ENCODE data around the gene CKMT1A.
"Not testable (repeated sequence)": the region's sequence is repeated elsewhere in the genome, so short reads cannot be mapped to it uniquely, and the experiment has no call there.

DNA sequence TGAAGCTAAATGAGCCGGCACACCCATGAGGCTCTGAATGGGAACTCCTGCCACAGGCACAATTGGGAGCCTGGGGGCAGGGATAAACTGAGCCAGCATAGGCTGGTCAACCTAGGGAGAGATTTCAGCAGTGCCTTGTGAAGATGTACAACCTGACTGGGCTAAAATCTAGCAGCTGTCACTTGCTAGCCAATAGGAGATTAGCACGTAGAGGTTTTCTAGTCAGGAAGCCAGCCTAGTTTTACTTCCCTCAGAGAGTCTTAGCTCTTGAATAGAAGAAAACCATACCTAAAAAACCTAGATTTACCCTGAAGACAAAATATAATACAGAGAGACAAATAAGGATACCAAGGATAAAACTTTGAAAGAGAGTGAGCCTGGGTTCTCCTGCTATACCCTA is 31.4 kb upstream of the CKMT1A start:
- not testable (repeated sequence) for TF ChIP-seq EZH2 (IDR thresholded peaks at IDR 0.05; ENCODE audit: borderline replicate concordance, low read depth, low read length, poor library complexity, severe bottlenecking)
- TF ChIP-seq, protein P1, sequence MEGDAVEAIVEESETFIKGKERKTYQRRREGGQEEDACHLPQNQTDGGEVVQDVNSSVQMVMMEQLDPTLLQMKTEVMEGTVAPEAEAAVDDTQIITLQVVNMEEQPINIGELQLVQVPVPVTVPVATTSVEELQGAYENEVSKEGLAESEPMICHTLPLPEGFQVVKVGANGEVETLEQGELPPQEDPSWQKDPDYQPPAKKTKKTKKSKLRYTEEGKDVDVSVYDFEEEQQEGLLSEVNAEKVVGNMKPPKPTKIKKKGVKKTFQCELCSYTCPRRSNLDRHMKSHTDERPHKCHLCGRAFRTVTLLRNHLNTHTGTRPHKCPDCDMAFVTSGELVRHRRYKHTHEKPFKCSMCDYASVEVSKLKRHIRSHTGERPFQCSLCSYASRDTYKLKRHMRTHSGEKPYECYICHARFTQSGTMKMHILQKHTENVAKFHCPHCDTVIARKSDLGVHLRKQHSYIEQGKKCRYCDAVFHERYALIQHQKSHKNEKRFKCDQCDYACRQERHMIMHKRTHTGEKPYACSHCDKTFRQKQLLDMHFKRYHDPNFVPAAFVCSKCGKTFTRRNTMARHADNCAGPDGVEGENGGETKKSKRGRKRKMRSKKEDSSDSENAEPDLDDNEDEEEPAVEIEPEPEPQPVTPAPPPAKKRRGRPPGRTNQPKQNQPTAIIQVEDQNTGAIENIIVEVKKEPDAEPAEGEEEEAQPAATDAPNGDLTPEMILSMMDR (conservative IDR thresholded peaks at IDR 0.05; ENCODE audit: low read depth, low read length): not testable (repeated sequence)

Data from A673 (cell line).